HepG2 (cell line): ENCODE results near the gene TUBG1. TPM values are rescaled to one million over a fixed set of nuclear protein-coding genes. Genes with fewer than 3 reads are reported as not detected.
A peak's percentile ranks its signal among the peaks of the same experiment; 100 is the strongest.

Source experiments
- ATF2 ChIP-seq: sonication (generic); formaldehyde crosslinking; IDR thresholded peaks from 2 replicates; pipeline ENCODE4 v1.4.0; 2020; ENCODE audit warnings: missing genetic modification reagents
- GTF3A ChIP-seq: sonication (generic); formaldehyde crosslinking; conservative IDR thresholded peaks from 2 replicates; pipeline ENCODE4 v1.4.0; 2020; ENCODE audit warnings: mild to moderate bottlenecking, missing genetic modification reagents
- HNF4A ChIP-seq: sonication (generic); formaldehyde crosslinking; IDR thresholded peaks from 2 replicates; pipeline ENCODE4 v1.4.0; 2020; ENCODE audit warnings: missing genetic modification reagents
- MYNN ChIP-seq: sonication (generic); formaldehyde crosslinking; IDR thresholded peaks from 2 replicates; pipeline ENCODE4 v1.4.0; 2020; ENCODE audit warnings: mild to moderate bottlenecking, low read depth, missing genetic modification reagents
- NCOR1 ChIP-seq: fragments of 200-600 bp; sonication (generic); IDR thresholded peaks from 2 replicates; pipeline ENCODE4 v1.7.0; 2017; ENCODE audit warnings: antibody characterized with exemption, low read length, borderline replicate concordance
- RBFOX2 ChIP-seq: fragments of 200-400 bp; formaldehyde crosslinking; IDR thresholded peaks from 2 replicates; pipeline ENCODE4 v1.6.1; 2017; ENCODE audit warnings: low read depth, mild to moderate bottlenecking, low read length
- SNAPC2 ChIP-seq: sonication (generic); formaldehyde crosslinking; IDR thresholded peaks from 2 replicates; pipeline ENCODE4 v1.8.1; 2022; ENCODE audit warnings: mild to moderate bottlenecking, missing genetic modification reagents
- ZBED4 ChIP-seq: sonication (generic); formaldehyde crosslinking; IDR thresholded peaks from 2 replicates; pipeline ENCODE4 v1.4.0; 2020; ENCODE audit warnings: missing genetic modification reagents, borderline replicate concordance
- ZEB1 ChIP-seq: IDR thresholded peaks from 2 replicates; pipeline ENCODE4 v1.6.1; 2012; ENCODE audit warnings: mild to moderate bottlenecking, low read depth, inconsistent platforms; ENCODE audit not compliant: insufficient replicate concordance
- ZFP82 ChIP-seq: sonication (generic); formaldehyde crosslinking; IDR thresholded peaks from 2 replicates; pipeline ENCODE4 v1.5.1; 2020; ENCODE audit warnings: mild to moderate bottlenecking, missing genetic modification reagents, borderline replicate concordance
- ZNF788 ChIP-seq: sonication (generic); formaldehyde crosslinking; IDR thresholded peaks from 2 replicates; pipeline ENCODE4 v1.5.0; 2020; ENCODE audit warnings: mild to moderate bottlenecking, missing genetic modification reagents, borderline replicate concordance
- ZNF790 ChIP-seq: sonication (generic); formaldehyde crosslinking; IDR thresholded peaks from 2 replicates; pipeline ENCODE4 v1.8.0; 2022; ENCODE audit warnings: missing genetic modification reagents, mild to moderate bottlenecking, borderline replicate concordance
- polyA plus RNA-seq, 8 experiments: library from polyadenylated mRNA; depleted of rRNA in 3 of 8; stranded (reverse) in 7 of 8; unstranded in 1 of 8; fragments of >200 nt; fragmentation: Illumina TruSeq in 4 of 8; extraction: Trizol in 4 of 8; gene quantifications; 2 replicates each; pipeline versions ENCODE4 v1.2.1 to v1.2.3, GENCODE V29; 2011 to 2016; ENCODE audit warnings: low read depth in 4 of 8, missing spikeins in 1 of 8, mixed read lengths in 1 of 8; ENCODE audit not compliant: insufficient read depth in 1 of 8
- total RNA-seq, 5 experiments: library from RNA; depleted of rRNA; stranded (reverse); fragments of >200 nt; fragmentation: Illumina TruSeq; extraction: Trizol; gene quantifications; 2 replicates each; pipeline ENCODE4 v1.2.3, GENCODE V29; 2016; ENCODE audit warnings: low read depth in 1 of 5
- TF ChIP-seq, protein P1 (sequence below): sonication (generic); formaldehyde crosslinking; IDR thresholded peaks from 2 replicates; pipeline ENCODE4 v1.4.0; 2020; ENCODE audit warnings: missing genetic modification reagents
- TF ChIP-seq, protein P2 (sequence below): sonication (generic); formaldehyde crosslinking; IDR thresholded peaks from 2 replicates; pipeline ENCODE4 v1.8.1; 2023; ENCODE audit warnings: mild to moderate bottlenecking, missing genetic modification reagents
- TF ChIP-seq, protein P3 (sequence below): sonication (generic); formaldehyde crosslinking; IDR thresholded peaks from 2 replicates; pipeline ENCODE4 v1.8.0; 2023; ENCODE audit warnings: mild to moderate bottlenecking, missing genetic modification reagents

TUBG1 gene
- total and polyA plus RNA-seq, 2 of the 13 experiments (the other 11 are each of a cell fraction or from before 2014, with no cell fraction given) = 74.1 to 137 TPM

DNA sequence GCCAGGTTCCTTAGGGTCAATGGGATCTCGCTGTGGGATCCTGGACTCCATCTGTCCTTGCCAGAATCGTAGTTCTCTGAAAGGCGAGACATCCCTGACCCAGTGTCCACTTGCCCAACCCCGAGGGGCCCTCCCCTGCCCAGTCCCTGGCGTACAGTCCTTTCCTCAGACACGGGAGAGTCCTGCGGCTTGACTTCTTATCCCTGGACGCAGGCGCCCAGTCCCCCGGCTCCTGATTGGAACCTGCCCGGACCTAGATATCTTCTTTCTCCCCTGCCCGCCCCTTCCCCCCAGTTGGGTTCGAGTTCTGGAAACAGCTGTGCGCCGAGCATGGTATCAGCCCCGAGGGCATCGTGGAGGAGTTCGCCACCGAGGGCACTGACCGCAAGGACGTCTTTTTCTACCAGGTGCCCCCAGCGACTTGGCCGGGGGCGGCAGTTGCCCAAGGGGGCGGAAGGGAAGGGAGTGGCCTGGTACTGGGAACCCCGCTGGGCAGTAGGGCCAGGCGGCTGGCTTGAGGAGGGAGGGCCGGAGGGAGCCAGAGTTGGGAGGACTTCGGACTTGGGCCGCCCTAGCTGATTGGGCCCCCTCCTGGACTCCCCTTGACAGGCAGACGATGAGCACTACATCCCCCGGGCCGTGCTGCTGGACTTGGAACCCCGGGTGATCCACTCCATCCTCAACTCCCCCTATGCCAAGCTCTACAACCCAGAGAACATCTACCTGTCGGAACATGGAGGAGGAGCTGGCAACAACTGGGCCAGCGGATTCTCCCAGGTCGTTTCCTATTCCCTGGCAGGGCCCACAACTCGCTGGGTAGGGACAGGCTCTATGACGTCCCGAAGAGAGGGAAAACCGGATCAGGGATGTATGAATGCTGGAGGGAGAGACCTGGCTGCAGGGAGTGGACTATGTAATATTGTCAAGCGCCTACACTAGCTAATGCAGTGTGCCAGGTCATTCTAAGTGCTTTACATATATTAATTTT lies 625 bp downstream of the TUBG1 start (continued):
- TF ChIP-seq, protein P1, sequence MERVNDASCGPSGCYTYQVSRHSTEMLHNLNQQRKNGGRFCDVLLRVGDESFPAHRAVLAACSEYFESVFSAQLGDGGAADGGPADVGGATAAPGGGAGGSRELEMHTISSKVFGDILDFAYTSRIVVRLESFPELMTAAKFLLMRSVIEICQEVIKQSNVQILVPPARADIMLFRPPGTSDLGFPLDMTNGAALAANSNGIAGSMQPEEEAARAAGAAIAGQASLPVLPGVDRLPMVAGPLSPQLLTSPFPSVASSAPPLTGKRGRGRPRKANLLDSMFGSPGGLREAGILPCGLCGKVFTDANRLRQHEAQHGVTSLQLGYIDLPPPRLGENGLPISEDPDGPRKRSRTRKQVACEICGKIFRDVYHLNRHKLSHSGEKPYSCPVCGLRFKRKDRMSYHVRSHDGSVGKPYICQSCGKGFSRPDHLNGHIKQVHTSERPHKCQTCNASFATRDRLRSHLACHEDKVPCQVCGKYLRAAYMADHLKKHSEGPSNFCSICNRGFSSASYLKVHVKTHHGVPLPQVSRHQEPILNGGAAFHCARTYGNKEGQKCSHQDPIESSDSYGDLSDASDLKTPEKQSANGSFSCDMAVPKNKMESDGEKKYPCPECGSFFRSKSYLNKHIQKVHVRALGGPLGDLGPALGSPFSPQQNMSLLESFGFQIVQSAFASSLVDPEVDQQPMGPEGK = peak; percentile 83
- TF ChIP-seq GTF3A (CRISPR knock-in tag) (0 out of 2 replicates have a peak, but pooled peaks have one; percentile 11), ZFP82 (peak; percentile 79; the same call in 1 of the 2 replicates), MYNN (0 out of 2 replicates have a peak, but pooled peaks have one; percentile 29), ATF2 (CRISPR knock-in tag) (0 out of 2 replicates have a peak, but pooled peaks have one; percentile 7), SNAPC2 (peak; percentile 20; the same call in 1 of the 2 replicates), ZNF790 (CRISPR knock-in tag) (0 out of 2 replicates have a peak, but pooled peaks have one; percentile 43), NCOR1 (peak; percentile 25; the same call in 1 of the 2 replicates), ZEB1 (peak; percentile 47), ZNF788 (CRISPR knock-in tag) (peak; percentile 14; the same call in 1 of the 2 replicates), RBFOX2 (peak; percentile 52), ZBED4 (CRISPR knock-in tag) (peak; percentile 41; the same call in 1 of the 2 replicates), HNF4A (CRISPR knock-in tag) (peak; percentile 51)
- TF ChIP-seq, protein P2, sequence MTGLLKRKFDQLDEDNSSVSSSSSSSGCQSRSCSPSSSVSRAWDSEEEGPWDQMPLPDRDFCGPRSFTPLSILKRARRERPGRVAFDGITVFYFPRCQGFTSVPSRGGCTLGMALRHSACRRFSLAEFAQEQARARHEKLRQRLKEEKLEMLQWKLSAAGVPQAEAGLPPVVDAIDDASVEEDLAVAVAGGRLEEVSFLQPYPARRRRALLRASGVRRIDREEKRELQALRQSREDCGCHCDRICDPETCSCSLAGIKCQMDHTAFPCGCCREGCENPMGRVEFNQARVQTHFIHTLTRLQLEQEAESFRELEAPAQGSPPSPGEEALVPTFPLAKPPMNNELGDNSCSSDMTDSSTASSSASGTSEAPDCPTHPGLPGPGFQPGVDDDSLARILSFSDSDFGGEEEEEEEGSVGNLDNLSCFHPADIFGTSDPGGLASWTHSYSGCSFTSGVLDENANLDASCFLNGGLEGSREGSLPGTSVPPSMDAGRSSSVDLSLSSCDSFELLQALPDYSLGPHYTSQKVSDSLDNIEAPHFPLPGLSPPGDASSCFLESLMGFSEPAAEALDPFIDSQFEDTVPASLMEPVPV = 0 out of 2 replicates have a peak, but pooled peaks have one; percentile 6
- TF ChIP-seq, protein P3, sequence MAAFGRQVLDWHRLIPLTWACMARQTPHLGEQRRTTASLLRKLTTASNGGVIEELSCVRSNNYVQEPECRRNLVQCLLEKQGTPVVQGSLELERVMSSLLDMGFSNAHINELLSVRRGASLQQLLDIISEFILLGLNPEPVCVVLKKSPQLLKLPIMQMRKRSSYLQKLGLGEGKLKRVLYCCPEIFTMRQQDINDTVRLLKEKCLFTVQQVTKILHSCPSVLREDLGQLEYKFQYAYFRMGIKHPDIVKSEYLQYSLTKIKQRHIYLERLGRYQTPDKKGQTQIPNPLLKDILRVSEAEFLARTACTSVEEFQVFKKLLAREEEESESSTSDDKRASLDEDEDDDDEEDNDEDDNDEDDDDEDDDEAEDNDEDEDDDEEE (CRISPR knock-in tag) = peak; percentile 29; the same call in 1 of the 2 replicates
